Gastroesophageal sphincter (tissue), 4 donors: ENCODE results near the gene B3GAT1. TPM values are rescaled to one million over a fixed set of nuclear protein-coding genes. Genes with fewer than 3 reads are reported as not detected.

ENCODE experiments used
- ATAC-seq: fragments of 150-250 bp; one replicate; pipeline ENCODE4 v1.9.1; 2016; ENCODE audit warnings: mild to moderate bottlenecking, moderate library complexity
- H3K27ac ChIP-seq, 4 donors: fragments of 200-600 bp; sonication (generic) in 3 of 4; 1 replicate in 3 of 4; 2 replicates in 1 of 4; pipeline ENCODE4 v1.5.1; 2016 to 2019
- H3K27me3 ChIP-seq: fragments of 200-600 bp; sonication (generic); one replicate; pipeline ENCODE4 v1.5.1; 2019
- H3K36me3 ChIP-seq, 2 donors: fragments of 200-600 bp; sonication (generic); one replicate each; pipeline ENCODE4 v1.5.1; 2019; ENCODE audit warnings: control low read depth in 1 of 2
- H3K4me1 ChIP-seq, 3 donors: fragments of 200-600 bp; sonication (generic); 1 replicate in 2 of 3; 2 replicates in 1 of 3; pipeline ENCODE4 v1.5.1; 2016 to 2019; ENCODE audit warnings: control low read depth in 2 of 3
- H3K4me3 ChIP-seq, 2 donors: fragments of 200-600 bp; sonication (generic); one replicate each; pipeline ENCODE4 v1.5.1; 2019; ENCODE audit warnings: mild to moderate bottlenecking in 1 of 2, moderate library complexity in 1 of 2
- H3K9me3 ChIP-seq, 3 donors: fragments of 200-600 bp; sonication (generic); one replicate each; pipeline ENCODE4 v1.5.1; 2017 to 2019; ENCODE audit warnings: control low read depth in 2 of 3
- EP300 ChIP-seq: sonication (generic); formaldehyde crosslinking; IDR thresholded peaks from one replicate; pipeline ENCODE4 v1.6.1; 2017; ENCODE audit warnings: antibody characterized with exemption, mild to moderate bottlenecking
- POLR2A ChIP-seq, 2 donors: fragments of 450-650 bp; IDR thresholded peaks; one replicate each; pipeline ENCODE4 v1.6.1; 2017; ENCODE audit warnings: antibody characterized with exemption in 2 of 2, mild to moderate bottlenecking in 2 of 2, moderate library complexity in 1 of 2
- POLR2AphosphoS5 ChIP-seq: sonication (generic); formaldehyde crosslinking; IDR thresholded peaks from one replicate; pipeline ENCODE4 v1.6.1; 2017; ENCODE audit warnings: antibody characterized with exemption
- WGBS, 2 donors: methylation state at CpG; one replicate each; pipeline ENCODE4 v1.1.5; 2018; ENCODE audit warnings: low coverage in 1 of 2; 5-methylcytosine and 5-hydroxymethylcytosine counted together
- total RNA-seq, 4 donors: library from RNA; depleted of rRNA; stranded (reverse); fragments of >200 nt; gene quantifications; one replicate each; pipeline ENCODE4 v1.1.0, GENCODE V29; 2016
- TF ChIP-seq, protein P1 (sequence below), 4 experiments: fragments of 200-600 bp in 2 of 4; fragments of 450-650 bp in 2 of 4; sonication (generic) in 1 of 4; IDR thresholded peaks; one replicate each; pipeline ENCODE4 v1.5.1; 2017 to 2019; ENCODE audit warnings: antibody characterized with exemption in 4 of 4, mild to moderate bottlenecking in 2 of 4, moderate library complexity in 2 of 4

Gene B3GAT1
- total RNA-seq, 4 donors from 2014 or later, result 0.08 to 0.52 (median 0.29) TPM

DNA sequence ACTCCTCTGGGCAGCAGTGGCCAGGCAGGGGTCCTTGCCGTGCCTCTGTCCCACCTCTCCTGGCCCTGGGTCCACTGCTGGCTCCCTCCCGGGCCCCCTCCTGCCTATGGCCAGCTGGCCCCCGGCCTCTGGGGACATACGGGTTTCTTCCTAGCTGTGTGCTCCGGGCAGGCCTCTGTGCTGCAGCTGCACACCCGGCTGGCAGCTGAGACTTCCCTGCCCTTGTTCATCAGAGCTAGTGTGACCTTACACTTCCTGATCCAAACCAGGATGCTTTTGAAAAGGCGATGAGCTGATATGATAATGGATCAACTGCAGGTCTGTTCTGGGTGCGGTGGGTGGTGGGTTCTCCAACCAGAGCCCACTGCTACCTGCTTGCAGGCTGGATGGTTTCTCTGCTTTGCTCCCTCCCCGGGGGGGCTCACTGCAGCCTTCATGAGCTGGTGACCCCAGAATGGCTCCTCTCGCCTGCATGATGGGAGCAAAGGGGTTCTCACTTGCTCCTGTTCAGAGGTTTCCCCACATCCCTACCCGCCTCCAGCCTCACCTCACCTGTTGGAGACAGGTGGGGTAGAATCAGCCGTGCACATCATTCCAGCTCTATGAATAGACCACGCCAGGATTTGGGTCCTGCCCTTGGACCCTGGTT is 13.3 kb downstream of the B3GAT1 start:
- Histone ChIP-seq H3K27ac (no peak overlapping the region), H3K27me3 (peaks cover 72% of the 10 kb centered on the region), H3K4me1 (no peaks in the 10 kb centered on the region), H3K4me3 (no peak overlapping the region), H3K36me3 (no peaks in the 10 kb centered on the region), H3K9me3 (no peaks in the 10 kb centered on the region)
- no CpG with 5 or more reads among the region's 13 CpGs for WGBS, 2 donors
- TF ChIP-seq, protein P1, sequence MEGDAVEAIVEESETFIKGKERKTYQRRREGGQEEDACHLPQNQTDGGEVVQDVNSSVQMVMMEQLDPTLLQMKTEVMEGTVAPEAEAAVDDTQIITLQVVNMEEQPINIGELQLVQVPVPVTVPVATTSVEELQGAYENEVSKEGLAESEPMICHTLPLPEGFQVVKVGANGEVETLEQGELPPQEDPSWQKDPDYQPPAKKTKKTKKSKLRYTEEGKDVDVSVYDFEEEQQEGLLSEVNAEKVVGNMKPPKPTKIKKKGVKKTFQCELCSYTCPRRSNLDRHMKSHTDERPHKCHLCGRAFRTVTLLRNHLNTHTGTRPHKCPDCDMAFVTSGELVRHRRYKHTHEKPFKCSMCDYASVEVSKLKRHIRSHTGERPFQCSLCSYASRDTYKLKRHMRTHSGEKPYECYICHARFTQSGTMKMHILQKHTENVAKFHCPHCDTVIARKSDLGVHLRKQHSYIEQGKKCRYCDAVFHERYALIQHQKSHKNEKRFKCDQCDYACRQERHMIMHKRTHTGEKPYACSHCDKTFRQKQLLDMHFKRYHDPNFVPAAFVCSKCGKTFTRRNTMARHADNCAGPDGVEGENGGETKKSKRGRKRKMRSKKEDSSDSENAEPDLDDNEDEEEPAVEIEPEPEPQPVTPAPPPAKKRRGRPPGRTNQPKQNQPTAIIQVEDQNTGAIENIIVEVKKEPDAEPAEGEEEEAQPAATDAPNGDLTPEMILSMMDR (IDR thresholded peaks at IDR 0.05), result no peak
- TF ChIP-seq POLR2A (IDR thresholded peaks at IDR 0.05), result no peak
- TF ChIP-seq EP300, result no peak
- TF ChIP-seq POLR2AphosphoS5, result no peak
- no peak for ATAC-seq

DNA sequence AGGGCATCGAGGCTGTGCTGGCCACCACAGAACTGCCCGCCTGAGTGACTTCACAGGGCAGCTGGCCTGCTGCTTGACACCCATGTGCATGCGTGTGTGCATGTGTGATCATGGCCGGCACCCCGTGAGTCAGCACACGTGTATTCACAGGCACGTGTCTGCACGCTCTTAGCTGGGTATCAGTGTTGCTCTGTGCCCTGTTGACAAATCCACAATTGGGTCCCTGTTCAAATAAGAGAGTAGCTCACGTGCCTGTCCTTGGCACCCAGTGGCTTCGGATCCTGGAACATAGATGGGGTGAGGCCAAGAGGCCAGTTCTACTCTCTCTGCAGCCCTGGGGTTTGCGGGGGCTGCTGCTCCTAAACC is 14.0 kb downstream of the B3GAT1 start:
- no peaks in the 10 kb centered on the region for H3K4me1 ChIP-seq
- no peaks in the 10 kb centered on the region for H3K36me3 ChIP-seq
- WGBS, 2 donors, result 88% methylated on average over 2 of the region's 11 CpGs; no CpG with 5 or more reads in 1 of the 2 donors
- TF ChIP-seq POLR2A (IDR thresholded peaks at IDR 0.05) (no peak), EP300 (no peak), POLR2AphosphoS5 (no peak)
- TF ChIP-seq, protein P1 (IDR thresholded peaks at IDR 0.05), result no peak
- no peak overlapping the region for H3K4me3 ChIP-seq
- ATAC-seq, result no peak
- H3K27me3 ChIP-seq, result peaks cover 67% of the 10 kb centered on the region
- no peak overlapping the region for H3K27ac ChIP-seq
- H3K9me3 ChIP-seq, result no peaks in the 10 kb centered on the region

DNA sequence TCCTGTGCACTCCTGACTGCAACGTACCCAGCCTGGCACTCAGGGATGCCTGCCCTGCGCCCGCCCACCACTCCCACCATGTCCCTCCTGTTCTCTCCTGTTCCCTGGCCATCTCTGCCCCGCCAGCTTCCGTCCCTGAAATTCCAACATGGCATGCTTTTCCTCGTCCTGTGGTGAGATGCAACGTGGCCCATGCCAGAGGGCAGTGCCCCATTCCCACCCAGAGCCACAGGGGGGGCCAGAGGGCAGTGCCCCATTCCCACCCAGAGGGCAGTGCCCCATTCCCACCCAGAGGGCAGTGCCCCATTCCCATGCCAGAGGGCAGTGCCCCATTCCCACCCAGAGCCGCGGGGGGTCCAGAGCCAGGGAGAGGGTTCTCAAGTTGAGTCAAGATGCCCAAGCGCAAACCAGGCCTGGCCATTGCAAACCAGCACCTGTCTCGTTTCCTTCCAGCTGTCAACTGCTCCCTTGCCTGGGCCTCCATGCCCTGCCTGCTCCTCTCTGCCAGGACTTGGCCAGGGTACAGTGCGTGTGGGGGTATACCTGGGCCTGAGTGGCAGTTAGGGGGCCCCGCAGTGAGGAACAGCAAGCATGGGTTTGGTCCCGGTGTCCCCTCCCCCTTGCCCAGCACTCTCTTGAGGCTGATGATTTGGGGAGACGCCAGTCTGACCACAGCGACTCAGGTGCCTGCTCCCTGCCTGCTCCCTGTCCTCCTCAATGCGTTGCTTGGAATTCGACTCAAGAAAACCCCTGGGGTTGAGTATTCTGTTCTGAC is 14.6 kb downstream of the B3GAT1 start:
- TF ChIP-seq POLR2AphosphoS5, result no peak
- TF ChIP-seq, protein P1 (IDR thresholded peaks at IDR 0.05), result no peak
- TF ChIP-seq EP300, result no peak
- no peak for TF ChIP-seq POLR2A (IDR thresholded peaks at IDR 0.05)
- no peak overlapping the region for H3K27ac ChIP-seq
- H3K27me3 ChIP-seq, result peaks cover 62% of the 10 kb centered on the region
- 89% methylated on average over 4 of the region's 18 CpGs; no CpG with 5 or more reads in 1 of the 2 donors for WGBS, 2 donors
- H3K36me3 ChIP-seq, result no peaks in the 10 kb centered on the region
- ATAC-seq, result no peak
- no peaks in the 10 kb centered on the region for H3K4me1 ChIP-seq
- H3K4me3 ChIP-seq, result no peak overlapping the region
- no peaks in the 10 kb centered on the region for H3K9me3 ChIP-seq

DNA sequence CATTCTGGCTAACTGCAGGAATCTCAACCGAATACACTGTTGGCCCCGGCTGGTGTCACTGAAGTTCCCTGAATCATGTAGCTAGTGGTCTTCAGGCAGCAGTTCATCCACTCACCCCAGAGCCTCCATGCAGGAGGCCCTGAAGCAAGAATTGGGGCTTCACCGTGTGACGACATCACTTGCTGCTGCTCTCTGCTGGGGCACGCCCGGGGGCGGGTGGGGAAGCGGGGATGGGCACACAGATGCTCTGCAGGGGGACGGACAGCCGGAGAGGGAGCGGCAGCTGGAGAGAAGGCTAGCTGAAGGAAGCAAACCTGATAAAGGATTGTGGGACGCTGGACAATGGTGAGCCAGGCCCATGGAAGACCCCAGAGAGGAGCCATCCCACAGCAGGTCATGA is 17.0 kb downstream of the B3GAT1 start:
- Histone ChIP-seq H3K27ac (no peak overlapping the region), H3K4me3 (no peak overlapping the region), H3K27me3 (peaks cover 58% of the 10 kb centered on the region), H3K9me3 (no peaks in the 10 kb centered on the region), H3K4me1 (no peaks in the 10 kb centered on the region), H3K36me3 (no peaks in the 10 kb centered on the region)
- TF ChIP-seq POLR2A (IDR thresholded peaks at IDR 0.05) (no peak), EP300 (no peak), POLR2AphosphoS5 (no peak)
- TF ChIP-seq, protein P1 (IDR thresholded peaks at IDR 0.05), result no peak
- WGBS, 2 donors, result 20 to 60% methylated on average over 1 to 2 of the region's 12 CpGs
- no peak for ATAC-seq

DNA sequence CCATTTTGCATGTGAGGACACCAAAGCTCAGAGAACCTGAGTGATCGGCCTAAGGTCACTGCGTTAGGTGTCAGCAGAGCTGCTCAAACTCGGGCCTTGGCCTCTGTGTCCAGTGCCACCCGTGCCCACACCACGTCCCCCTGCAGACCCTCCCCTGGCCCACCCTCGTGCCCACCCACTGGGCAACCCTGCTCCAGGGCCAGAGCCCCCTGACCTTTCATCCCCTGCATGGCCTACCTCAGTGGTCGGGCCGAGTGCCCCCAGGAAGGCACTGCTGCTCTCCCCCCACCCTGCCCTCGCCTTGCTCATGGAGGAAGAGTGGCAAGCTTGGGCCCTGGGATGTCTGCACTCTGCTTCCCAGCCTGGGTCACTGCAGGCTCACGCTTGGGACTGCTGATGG is 17.7 kb downstream of the B3GAT1 start:
- no peaks in the 10 kb centered on the region for H3K9me3 ChIP-seq
- WGBS, 2 donors, result 72% methylated on average over 2 of the region's 10 CpGs; no CpG with 5 or more reads in 1 of the 2 donors
- H3K4me1 ChIP-seq, result no peaks in the 10 kb centered on the region
- H3K27me3 ChIP-seq, result peaks cover 58% of the 10 kb centered on the region
- no peak for ATAC-seq
- H3K36me3 ChIP-seq, result no peaks in the 10 kb centered on the region
- no peak overlapping the region for H3K27ac ChIP-seq
- H3K4me3 ChIP-seq, result no peak overlapping the region
- TF ChIP-seq POLR2AphosphoS5 (no peak), POLR2A (IDR thresholded peaks at IDR 0.05) (no peak), EP300 (no peak)
- TF ChIP-seq, protein P1 (IDR thresholded peaks at IDR 0.05), result no peak
